C4-2B (cell line): ENCODE measurements around the gene KCNMA1.

ENCODE experiments used
- CTCF ChIP-seq: fragments of 450-650 bp; conservative IDR thresholded peaks from 2 replicates; pipeline ENCODE4 v1.5.1; 2017; ENCODE audit warnings: mild to moderate bottlenecking
- ZFX ChIP-seq: fragments of 450-650 bp; IDR thresholded peaks from 2 replicates; pipeline ENCODE4 v1.6.1; 2017

DNA sequence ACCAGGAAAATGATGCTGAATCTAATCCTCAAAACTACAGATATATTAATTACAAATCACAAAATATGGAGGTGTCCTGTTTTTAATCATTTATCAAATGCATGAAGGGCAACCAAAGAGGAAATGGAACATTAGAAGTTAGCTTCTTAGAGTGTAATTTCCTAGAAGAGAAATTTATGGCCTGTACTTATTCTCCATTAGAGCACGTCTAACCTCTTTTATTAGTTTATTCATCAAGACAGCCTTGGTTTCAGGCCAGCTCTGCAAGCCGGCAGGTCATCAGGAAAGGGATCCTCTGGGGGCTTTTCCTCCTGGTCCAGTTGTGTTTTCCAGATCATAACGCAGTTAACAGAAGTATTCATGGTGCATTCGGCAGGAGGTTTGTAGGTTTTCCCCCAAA is 517.6 kb downstream of the KCNMA1 start:
- TF ChIP-seq CTCF (no peak), ZFX (no peak)
